Measurements from ENCODE around the gene FREM3. TPM values are rescaled to one million over a fixed set of nuclear protein-coding genes. Genes with fewer than 3 reads are reported as not detected.

Gene FREM3
- total RNA-seq, 4 donors from 2014 or later, result not detected

DNA sequence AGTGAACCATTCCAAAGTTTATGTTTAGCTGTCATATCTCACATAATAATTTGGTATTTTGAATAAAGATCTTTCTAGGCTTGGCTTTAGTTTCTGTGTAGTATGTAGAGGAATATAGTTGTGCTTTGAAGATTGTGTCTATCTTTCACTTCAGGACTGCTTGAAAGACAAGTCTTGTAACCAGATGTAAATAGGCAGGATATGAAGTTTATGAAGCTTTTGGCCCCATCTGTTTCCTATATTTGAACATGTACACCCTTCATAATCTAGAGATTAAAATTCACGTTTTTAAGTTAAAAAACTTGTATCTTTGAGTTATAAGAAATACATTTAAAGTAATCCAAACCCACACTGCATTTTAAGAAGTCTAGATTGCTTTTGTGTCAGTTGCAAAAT is 11.7 kb upstream of the FREM3 start:
- Histone ChIP-seq H3K9me3 (no peaks in the 10 kb centered on the region), H3K27me3 (no peaks in the 10 kb centered on the region), H3K27ac (no peak overlapping the region), H3K4me1 (no peaks in the 10 kb centered on the region), H3K4me3 (no peak overlapping the region), H3K36me3 (no peaks in the 10 kb centered on the region)
- TF ChIP-seq POLR2A (IDR thresholded peaks at IDR 0.05) (no peak), POLR2AphosphoS5 (IDR thresholded peaks at IDR 0.05) (no peak), EP300 (IDR thresholded peaks at IDR 0.05) (no peak)
- TF ChIP-seq, protein P1, sequence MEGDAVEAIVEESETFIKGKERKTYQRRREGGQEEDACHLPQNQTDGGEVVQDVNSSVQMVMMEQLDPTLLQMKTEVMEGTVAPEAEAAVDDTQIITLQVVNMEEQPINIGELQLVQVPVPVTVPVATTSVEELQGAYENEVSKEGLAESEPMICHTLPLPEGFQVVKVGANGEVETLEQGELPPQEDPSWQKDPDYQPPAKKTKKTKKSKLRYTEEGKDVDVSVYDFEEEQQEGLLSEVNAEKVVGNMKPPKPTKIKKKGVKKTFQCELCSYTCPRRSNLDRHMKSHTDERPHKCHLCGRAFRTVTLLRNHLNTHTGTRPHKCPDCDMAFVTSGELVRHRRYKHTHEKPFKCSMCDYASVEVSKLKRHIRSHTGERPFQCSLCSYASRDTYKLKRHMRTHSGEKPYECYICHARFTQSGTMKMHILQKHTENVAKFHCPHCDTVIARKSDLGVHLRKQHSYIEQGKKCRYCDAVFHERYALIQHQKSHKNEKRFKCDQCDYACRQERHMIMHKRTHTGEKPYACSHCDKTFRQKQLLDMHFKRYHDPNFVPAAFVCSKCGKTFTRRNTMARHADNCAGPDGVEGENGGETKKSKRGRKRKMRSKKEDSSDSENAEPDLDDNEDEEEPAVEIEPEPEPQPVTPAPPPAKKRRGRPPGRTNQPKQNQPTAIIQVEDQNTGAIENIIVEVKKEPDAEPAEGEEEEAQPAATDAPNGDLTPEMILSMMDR (IDR thresholded peaks at IDR 0.05), result no peak
- no peak for DNase-seq (ENCODE audit: low spot score in 2 of 2)
- 52% methylated on average over 1 of the region's 1 CpG for WGBS

DNA sequence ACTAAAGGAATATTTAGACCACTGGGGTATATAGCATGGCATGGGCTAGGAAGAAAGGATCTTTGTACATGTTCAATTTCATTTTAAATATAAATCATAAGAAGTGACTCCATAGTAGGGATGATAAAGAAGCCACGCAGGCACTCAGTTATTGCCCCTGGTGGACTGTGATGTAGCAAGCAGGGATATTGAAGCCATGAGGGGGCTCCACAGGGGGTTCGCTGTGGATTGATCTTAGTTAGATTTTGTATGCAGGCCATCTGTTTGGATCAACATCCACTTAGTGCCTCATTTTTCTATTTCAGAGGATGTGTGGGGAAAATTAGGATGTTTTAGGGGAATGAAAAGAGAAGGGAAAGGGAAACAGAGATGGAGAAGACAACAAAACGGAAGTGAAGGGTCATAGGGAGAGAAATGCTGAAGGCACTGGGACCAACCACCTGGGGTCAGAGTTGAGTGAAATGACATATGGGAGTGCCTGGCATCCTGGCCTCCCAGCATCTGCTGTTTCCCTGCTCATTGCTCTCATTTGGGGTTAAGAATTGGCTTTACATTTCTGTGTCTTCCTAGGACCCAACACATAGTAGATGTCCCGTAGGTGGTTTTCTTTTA is 11.2 kb upstream of the FREM3 start:
- H3K36me3 ChIP-seq, result no peaks in the 10 kb centered on the region
- no peak for DNase-seq (ENCODE audit: low spot score in 2 of 2)
- no peaks in the 10 kb centered on the region for H3K27me3 ChIP-seq
- TF ChIP-seq POLR2A (IDR thresholded peaks at IDR 0.05) (no peak), EP300 (IDR thresholded peaks at IDR 0.05) (no peak), POLR2AphosphoS5 (IDR thresholded peaks at IDR 0.05) (no peak)
- TF ChIP-seq, protein P1 (IDR thresholded peaks at IDR 0.05), result no peak
- H3K27ac ChIP-seq, result no peak overlapping the region
- H3K9me3 ChIP-seq, result no peaks in the 10 kb centered on the region
- H3K4me3 ChIP-seq, result no peak overlapping the region
- H3K4me1 ChIP-seq, result no peaks in the 10 kb centered on the region
- 77% methylated on average over 4 of the region's 4 CpGs for WGBS

DNA sequence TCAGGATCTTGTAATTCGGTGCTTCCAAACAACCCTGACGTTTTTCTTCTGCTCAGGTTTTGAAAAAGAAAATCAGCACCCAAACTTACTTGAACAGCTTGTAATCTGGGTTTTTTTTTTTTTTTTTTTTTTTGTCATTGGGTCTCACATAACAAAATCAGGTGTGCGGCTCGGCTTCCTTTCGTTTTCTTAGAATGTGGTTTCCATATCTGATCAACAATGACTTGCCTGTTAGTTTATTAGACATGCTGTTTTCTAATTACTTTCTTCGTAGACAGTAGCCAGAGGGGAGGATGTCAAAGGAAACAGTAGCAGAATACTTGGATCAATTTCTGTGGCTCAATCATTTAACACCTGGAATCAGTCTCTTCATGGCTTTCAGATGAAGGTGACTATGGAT is 890 bp upstream of the FREM3 start:
- H3K4me1 ChIP-seq, result peaks cover 17% of the 10 kb centered on the region
- peak overlapping the region; percentile 37 for H3K4me3 ChIP-seq
- 29% methylated on average over 6 of the region's 6 CpGs for WGBS

DNA sequence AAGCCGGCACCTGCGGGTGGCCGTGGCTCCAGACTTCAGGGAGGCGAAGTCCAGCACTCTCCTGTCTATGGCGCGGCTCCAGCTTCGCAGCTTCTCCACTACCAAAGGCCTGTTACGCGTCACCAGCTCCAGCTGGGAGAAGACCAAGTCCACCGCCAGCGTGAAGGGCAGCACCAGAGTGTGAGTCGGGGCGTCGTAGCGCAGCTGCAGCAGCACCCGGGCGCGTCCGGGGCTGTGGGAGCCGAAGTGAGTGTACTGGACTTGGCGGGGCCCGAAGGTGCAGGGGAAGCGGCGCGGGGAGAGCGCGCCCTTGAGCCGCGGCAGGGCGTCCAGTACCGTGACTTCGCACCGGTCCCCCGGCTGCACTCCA is 444 bp downstream of the FREM3 start:
- peaks cover 17% of the 10 kb centered on the region for H3K4me1 ChIP-seq
- H3K9me3 ChIP-seq, result no peaks in the 10 kb centered on the region
- TF ChIP-seq POLR2A (IDR thresholded peaks at IDR 0.05) (no peak), POLR2AphosphoS5 (IDR thresholded peaks at IDR 0.05) (no peak), EP300 (IDR thresholded peaks at IDR 0.05) (no peak)
- TF ChIP-seq, protein P1 (IDR thresholded peaks at IDR 0.05), result no peak
- 2% methylated on average over 13 of the region's 34 CpGs for WGBS
- H3K27me3 ChIP-seq, result peaks cover 34% of the 10 kb centered on the region
- H3K4me3 ChIP-seq, result peak overlapping the region; percentile 37
- no peak overlapping the region for H3K27ac ChIP-seq
- DNase-seq (ENCODE audit: low spot score in 2 of 2), result no peak
- no peaks in the 10 kb centered on the region for H3K36me3 ChIP-seq

More for the DNA sequence above, 890 bp upstream of the FREM3 start:
- Histone ChIP-seq H3K27ac (no peak overlapping the region), H3K9me3 (no peaks in the 10 kb centered on the region), H3K27me3 (peaks cover 34% of the 10 kb centered on the region), H3K36me3 (no peaks in the 10 kb centered on the region)
- no peak for TF ChIP-seq POLR2AphosphoS5 (IDR thresholded peaks at IDR 0.05)
- TF ChIP-seq, protein P1 (IDR thresholded peaks at IDR 0.05), result no peak
- TF ChIP-seq EP300 (IDR thresholded peaks at IDR 0.05), result no peak
- TF ChIP-seq POLR2A (IDR thresholded peaks at IDR 0.05), result no peak
- no peak for DNase-seq (ENCODE audit: low spot score in 2 of 2)

DNA sequence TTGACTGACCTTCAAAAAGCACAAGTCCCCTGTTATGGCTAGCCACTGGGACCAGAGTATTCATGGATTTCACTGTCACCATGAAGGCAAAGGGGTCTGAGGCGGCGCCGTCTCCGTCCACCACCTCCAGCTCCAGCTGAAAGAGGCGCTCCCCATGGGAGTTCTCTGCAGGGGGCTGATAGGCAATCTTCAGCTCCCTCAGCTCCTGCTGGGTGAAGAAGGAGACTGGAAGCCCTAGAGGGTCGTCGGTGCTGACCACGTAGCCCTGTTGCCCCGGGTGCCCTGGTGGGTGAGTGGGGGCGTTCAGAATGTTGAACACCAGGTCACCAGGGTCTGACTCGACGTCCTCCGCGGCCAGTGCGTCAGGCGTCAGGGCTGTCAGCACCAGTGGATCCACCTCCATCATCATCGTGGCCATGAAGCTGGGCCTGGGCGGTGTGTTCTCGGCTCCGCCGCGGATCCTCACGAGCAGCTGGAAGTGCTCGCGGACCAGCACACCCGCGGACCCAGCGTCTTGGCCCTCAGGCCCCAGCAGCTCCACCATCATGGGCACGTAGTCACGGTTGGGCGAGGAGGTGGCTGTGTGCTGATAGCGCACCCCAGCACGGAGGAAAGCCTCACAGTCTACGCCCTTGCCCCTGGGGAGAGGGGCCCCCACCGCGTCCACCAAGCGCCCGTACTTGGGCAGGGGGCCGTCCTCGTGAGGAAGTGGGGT is 987 bp downstream of the FREM3 start:
- no peak overlapping the region for H3K27ac ChIP-seq
- H3K36me3 ChIP-seq, result no peaks in the 10 kb centered on the region
- no peaks in the 10 kb centered on the region for H3K9me3 ChIP-seq
- 39% methylated on average over 13 of the region's 40 CpGs for WGBS
- H3K4me3 ChIP-seq, result peak overlapping the region; percentile 37
- no peak for DNase-seq (ENCODE audit: low spot score in 2 of 2)
- H3K4me1 ChIP-seq, result peaks cover 17% of the 10 kb centered on the region
- peaks cover 34% of the 10 kb centered on the region for H3K27me3 ChIP-seq
- TF ChIP-seq EP300 (IDR thresholded peaks at IDR 0.05) (no peak), POLR2A (IDR thresholded peaks at IDR 0.05) (no peak), POLR2AphosphoS5 (IDR thresholded peaks at IDR 0.05) (no peak)
- TF ChIP-seq, protein P1 (IDR thresholded peaks at IDR 0.05), result no peak

Data from suprapubic skin (tissue), 4 donors.